Stimulated activated CD8-positive, alpha-beta memory T cell treated with anti-CD3 and anti-CD28 coated beads, Interleukin-7, amount 100 ng/mL, for 48 hours (primary cell): ENCODE measurements around the gene ZIC5.

Experiments
- DNase-seq, 2 donors: peaks; one replicate each; pipeline ENCODE4 v3.0.0-alpha.2; 2020; ENCODE audit warnings: low read depth in 1 of 2; ENCODE audit errors: extremely low read depth in 1 of 2

The ZIC5 gene

DNA sequence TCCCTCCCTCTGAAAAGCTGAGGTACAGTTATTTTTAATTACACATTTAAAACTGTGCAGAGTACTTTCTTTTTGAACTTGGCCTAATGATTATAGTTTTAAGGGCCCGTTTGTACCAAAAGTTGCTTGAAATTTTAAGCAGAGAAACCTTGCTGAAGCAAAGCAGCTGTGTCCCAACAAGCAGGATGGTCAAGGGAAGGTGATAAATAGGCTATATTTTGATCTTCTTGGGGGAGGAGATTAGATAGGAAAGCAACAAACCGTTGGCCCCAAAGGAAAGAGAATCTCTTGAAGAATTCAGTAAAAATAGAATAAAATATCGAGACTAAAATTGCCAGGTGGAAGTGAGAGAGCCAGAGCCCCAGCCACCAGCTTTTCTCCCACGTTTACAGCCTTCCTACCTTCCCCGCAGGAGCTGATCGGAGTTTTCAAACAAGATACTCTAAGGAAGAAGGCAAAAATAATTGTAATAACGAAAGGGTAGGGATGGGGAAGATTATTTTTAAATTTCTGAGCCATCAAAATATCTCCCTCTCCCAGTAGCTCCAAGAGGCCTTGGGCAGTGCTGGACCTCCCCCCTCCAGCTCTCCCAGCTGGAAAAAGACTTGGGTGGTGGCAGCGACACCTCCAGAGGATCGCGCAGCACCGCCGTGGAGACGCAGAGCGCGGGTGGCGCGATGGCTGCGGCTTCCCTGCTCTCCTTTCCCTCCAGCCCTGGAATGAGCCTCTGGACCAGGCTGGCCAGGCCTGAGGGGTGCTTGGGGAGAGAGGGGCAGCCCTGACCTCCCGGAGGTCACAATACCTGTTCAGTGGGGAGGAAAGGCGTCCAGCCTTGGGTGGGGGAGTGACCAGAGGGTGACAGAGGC, 15.8 kb upstream of the ZIC5 start:
- no peak for DNase-seq

- DNase-seq = no peak
These were observed 15.2 kb upstream of the ZIC5 start for GRCh38 chr13:99986741-99987140.

DNA sequence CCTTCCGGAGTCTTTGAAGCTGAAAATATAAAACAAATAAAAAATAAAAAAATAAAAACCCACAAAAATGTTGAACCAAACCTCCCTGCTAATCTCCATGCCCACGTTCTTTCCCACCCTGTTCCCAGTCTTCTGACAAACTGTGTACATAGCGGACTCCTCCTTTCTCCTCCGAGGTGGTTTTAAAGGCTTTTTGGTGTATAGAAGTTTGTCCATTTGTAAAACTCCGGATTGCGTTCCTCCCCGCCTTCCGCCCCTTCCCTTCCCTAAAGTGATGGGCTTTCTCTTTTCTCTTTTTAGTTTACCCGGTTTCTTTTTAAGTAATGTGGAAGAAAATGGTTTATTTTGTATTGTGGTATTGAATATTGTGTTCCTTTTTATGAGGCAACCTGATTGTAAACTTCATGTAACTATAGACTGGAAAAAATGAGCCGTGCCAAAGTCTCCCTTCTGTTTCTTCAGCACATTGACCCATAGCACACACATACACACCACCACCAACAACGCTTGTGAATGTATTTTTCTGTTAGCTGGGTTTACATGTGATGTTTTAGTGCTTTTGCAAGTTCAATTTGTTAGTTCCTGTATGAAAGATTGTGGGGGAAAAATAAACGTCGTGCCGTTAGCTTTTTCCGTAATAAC, 14.4 kb upstream of the ZIC5 start:
- no peak for DNase-seq

DNA sequence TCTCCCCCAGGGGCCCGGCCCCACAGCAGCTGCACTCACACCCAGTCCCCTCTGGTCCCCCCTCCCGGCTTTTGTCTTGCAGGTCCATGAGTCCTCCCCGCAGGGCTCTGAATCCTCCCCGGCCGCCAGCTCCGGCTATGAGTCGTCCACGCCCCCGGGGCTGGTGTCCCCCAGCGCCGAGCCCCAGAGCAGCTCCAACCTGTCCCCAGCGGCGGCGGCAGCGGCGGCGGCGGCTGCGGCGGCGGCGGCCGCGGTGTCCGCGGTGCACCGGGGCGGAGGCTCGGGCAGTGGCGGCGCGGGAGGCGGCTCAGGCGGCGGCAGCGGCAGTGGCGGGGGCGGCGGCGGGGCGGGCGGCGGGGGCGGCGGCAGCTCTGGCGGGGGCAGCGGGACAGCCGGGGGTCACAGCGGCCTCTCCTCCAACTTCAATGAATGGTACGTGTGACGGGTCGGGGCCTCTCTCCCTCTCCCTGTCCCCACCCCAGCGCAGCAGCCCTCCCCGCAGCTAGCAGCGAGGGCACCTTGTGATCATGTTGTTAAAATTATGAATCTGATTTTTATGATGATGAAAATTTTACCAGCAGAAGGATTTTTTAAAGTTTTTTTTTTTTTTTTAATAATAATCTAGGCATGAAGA, 13.8 kb upstream of the ZIC5 start:
- no peak for DNase-seq

- no peak for DNase-seq
These were observed 13.1 kb upstream of the ZIC5 start for GRCh38 chr13:99984461-99985240.

GRCh38 chr13:99983499-99984401, 12.2 kb upstream of the ZIC5 start:
- DNase-seq = no peak

- DNase-seq = no peak
These were observed 11.3 kb upstream of the ZIC5 start for GRCh38 chr13:99982731-99983498.

DNA sequence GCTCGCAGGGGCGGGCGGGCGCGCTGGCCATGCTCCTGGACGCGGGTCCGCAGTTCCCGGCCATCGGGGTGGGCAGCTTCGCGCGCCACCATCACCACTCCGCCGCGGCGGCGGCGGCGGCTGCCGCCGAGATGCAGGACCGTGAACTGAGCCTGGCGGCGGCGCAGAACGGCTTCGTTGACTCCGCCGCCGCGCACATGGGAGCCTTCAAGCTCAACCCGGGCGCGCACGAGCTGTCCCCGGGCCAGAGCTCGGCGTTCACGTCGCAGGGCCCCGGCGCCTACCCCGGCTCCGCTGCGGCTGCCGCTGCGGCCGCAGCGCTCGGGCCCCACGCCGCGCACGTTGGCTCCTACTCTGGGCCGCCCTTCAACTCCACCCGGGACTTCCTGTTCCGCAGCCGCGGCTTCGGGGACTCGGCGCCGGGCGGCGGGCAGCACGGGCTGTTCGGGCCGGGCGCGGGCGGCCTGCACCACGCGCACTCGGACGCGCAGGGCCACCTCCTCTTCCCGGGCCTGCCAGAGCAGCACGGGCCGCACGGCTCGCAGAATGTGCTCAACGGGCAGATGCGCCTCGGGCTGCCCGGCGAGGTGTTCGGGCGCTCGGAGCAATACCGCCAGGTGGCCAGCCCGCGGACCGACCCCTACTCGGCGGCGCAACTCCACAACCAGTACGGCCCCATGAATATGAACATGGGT, 10.6 kb upstream of the ZIC5 start:
- no peak for DNase-seq

DNA sequence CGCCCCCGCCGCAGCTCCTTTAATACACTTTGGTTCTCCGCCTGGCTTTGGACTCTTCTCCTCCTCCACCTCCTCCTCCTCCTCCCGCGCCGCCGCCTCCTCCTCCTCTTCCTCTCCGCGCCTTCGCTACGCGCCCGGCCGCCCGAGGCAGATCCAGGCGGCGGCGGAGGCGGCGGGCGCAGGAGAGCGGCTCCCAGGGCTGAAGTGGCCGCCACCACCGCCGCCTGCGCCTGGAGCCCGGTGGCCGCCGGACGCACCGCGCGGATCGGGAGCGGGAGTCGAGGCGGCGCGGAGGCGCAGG, 10.1 kb upstream of the ZIC5 start, which contains the start of gene ZIC2:
TSS of gene ZIC2 (plus strand) at position 50 of the 301 bp plus-strand sequence. CDS start 281 bp downstream, outside the sequence.
- DNase-seq = no peak

DNA sequence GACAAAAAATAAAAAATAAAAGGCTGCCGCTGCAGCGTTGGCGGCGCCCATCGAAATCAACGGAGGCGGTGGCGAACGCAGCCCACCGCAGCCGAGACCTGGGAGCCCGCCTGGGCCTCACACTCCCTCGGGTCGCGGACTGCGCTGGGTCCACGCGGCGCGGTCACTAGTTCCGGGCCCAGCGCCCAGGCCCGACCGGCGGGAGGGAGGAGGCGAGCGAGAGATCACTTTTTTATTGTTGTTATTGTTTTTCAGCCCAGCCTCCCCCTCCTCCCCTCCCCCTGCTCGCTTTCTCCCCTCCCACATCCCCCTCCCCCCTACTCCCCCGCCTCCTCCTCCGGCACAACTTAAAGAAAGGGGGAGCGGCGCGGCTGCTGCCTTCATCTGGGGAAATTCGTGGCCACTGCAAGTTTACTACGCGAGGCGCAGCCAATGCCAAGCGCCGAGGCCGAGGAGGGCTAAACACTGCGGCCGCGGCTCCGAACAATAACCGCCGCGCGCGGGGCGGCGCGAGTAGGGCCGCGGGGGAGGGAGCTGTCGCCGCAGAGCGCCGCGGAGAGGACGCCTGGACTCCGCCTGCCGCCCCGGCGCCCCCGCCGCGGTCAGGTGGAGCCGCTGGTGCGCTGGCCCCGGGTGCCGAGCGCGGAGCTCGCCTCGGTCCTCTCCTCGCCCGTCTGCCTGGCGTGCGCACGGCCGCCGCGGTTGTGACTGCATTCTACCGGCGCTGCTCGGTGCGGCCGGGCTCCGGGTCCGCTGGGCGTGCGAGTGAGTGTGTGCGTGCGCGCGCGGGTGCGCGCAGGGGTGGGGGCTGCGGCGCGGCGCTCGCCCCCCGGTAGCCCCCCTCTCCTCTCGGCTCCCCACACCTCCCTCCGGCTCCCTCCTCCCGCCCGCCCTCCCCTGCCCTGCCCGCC, 9.5 kb upstream of the ZIC5 start:
- DNase-seq = no peak

- peak; percentile 41 to 44 for DNase-seq
These were observed 8.7 kb upstream of the ZIC5 start for GRCh38 chr13:99980201-99980823.

DNA sequence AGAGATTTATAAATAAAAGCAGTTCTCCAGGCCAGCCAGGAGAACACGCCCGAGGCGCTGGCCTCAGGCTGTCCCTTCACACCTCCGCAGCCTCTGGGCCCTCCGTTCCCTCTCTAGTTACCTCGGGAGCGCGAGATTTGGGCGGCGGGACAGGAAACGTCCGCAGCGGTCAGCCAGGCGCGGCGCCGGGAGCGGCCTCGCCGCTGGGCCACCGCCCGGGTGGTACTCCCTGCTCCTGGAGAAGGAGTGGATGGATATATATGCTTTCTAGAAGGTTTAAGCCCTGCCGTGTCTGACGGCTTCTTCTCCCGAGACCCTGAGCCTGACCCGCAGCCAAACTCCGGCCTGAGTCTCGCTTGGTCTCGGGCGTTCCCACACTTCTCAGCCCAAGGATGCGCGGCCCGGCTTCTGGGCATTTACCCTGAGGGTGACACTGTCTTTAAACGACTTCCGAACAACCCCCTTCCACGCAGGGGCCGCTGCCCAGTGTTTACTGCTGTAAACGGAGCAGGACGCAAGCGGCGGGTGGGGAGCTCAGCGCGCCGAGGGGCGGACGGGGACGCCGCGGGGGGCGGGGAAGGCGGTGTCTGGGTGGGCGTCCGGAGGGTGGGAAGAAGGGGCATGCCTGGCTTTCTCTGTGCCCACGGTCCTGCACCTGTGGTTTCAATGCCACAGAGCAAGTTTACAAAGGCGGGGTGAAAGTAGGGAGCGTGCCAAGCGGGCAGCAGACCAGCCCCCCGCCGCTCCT, 8.1 kb upstream of the ZIC5 start:
- DNase-seq = no peak

DNA sequence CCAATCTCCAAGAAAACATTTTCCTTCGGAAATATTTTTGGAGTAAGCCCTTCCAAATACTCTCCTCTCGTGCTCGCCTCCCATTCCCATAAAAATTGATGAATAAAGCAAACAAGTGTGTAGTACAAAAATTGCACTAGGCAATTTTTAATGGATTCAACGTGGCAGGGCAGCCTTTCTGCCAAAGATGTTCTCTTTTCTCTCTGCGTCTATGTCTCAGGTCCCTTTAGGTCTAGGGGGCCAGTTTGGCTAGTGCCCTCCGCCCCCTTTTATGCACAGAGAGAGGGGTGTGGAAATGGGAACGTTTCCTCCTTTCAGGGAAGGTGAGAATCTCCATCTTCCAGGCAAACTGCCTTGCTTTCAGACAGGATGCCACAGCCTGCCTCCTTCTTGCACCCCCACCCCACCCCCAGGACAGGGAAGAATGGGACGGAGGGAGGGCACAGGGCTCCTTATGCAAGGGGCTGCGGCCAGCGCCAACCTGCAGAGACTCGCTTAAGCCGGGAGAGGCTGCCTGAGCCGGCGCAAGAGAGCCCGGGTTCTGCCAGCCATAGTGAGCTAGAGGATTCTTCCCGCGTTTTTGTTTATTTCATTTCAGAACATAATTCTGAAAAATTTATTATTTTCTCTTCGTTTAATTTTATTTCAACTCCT, 7.4 kb upstream of the ZIC5 start:
- DNase-seq = no peak

DNA sequence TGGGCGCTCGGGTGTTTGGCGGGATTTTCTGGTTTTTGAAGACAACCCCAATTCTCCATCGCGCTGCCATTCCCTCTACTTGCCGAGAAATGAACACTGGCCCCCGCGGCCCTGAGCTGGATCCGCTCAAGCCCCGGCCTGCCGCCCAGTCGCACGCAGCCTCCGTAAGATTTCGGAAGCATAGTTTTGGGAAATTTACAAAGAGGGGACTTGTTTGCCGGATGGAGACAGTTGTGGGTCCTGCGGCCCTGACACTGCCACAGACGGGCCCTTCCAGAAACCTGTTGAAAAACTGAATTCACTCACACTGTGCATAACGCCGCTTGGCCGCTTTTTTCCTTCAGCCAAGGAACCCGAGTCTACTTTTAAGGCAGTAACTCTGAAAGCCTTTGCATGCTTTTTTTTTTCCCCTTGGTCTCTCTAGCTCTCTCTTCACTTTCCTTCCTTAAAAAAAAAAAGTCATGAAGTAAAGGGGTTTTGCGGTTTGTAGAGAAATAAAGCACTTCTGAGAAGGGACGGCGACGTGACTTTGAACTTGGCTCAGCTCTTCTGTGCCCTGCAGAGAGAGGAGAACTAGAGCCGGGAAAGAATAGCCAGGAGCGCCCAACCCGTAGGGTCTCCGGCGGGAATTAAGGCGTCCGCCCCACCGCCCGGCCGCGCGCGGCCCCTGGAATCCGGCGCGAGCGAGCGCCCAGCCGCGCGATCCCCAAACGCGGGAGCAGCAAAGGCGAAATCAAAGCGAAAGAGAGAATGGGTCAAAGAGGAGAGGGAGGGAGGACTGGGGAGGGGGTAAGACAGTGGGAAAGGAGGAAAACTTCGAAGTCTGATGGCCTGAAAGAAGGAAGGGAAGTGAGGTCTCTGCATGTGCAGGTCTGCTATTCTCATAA, 6.6 kb upstream of the ZIC5 start:
- no peak for DNase-seq

- no peak for DNase-seq
These were observed 5.9 kb upstream of the ZIC5 start for GRCh38 chr13:99977334-99977911.
